Hepatocyte (in vitro differentiated cells): ENCODE measurements around the gene SQOR. TPM values are rescaled to one million over a fixed set of nuclear protein-coding genes. Genes with fewer than 3 reads are reported as not detected.
A peak's percentile ranks its signal among the peaks of the same experiment; 100 is the strongest.

Experiments used
- DNase-seq: peaks from one replicate; pipeline ENCODE4 v3.0.0-alpha.2; 2016; ENCODE audit warnings: low spot score
- H2AFZ ChIP-seq: fragments of 200-600 bp; sonication (generic); 2 replicates; pipeline ENCODE4 v1.6.0; 2016; ENCODE audit warnings: antibody characterized with exemption, mild to moderate bottlenecking
- H3K27ac ChIP-seq: fragments of 200-600 bp; sonication (generic); 2 replicates; pipeline ENCODE4 v1.5.1; 2016; ENCODE audit warnings: mild to moderate bottlenecking
- H3K27me3 ChIP-seq: fragments of 200-600 bp; sonication (generic); 2 replicates; pipeline ENCODE4 v1.6.1; 2016
- H3K36me3 ChIP-seq: fragments of 200-600 bp; sonication (generic); replicated peaks from 2 replicates; pipeline ENCODE4 v1.5.1; 2016; ENCODE audit warnings: low read depth; ENCODE audit not compliant: insufficient read depth
- H3K4me1 ChIP-seq: fragments of 200-600 bp; sonication (generic); 2 replicates; pipeline ENCODE4 v1.5.1; 2016; ENCODE audit warnings: mild to moderate bottlenecking, moderate library complexity; ENCODE audit not compliant: insufficient read depth
- H3K4me2 ChIP-seq: fragments of 200-600 bp; sonication (generic); 2 replicates; pipeline ENCODE4 v1.6.0; 2016
- H3K4me3 ChIP-seq: fragments of 200-600 bp; sonication (generic); 2 replicates; pipeline ENCODE4 v1.5.1; 2016; ENCODE audit warnings: mild to moderate bottlenecking
- H3K79me2 ChIP-seq: fragments of 200-600 bp; sonication (generic); 2 replicates; pipeline ENCODE4 v1.6.0; 2017; ENCODE audit warnings: mild to moderate bottlenecking
- H3K9me2 ChIP-seq: fragments of 200-600 bp; sonication (generic); replicated peaks from 2 replicates; pipeline ENCODE4 v1.6.0; 2017; ENCODE audit warnings: mild to moderate bottlenecking; ENCODE audit not compliant: insufficient read depth
- H3K9me3 ChIP-seq: fragments of 200-600 bp; sonication (generic); 2 replicates; pipeline ENCODE4 v1.5.1; 2016; ENCODE audit warnings: low read depth, mild to moderate bottlenecking
- H4K20me1 ChIP-seq: fragments of 200-600 bp; sonication (generic); 2 replicates; pipeline ENCODE4 v1.6.0; 2016; ENCODE audit warnings: mild to moderate bottlenecking; ENCODE audit not compliant: insufficient read depth, poor library complexity, severe bottlenecking
- EZH2 ChIP-seq: fragments of 200-600 bp; sonication (generic); IDR thresholded peaks from 2 replicates; pipeline ENCODE4 v1.6.1; 2016; ENCODE audit warnings: antibody characterized with exemption, mild to moderate bottlenecking, borderline replicate concordance
- EZH2phosphoT487 ChIP-seq: fragments of 200-600 bp; sonication (generic); IDR thresholded peaks from one replicate; pipeline ENCODE4 v1.6.1; 2018; ENCODE audit warnings: antibody characterized with exemption, mild to moderate bottlenecking, low read depth, moderate library complexity; ENCODE audit not compliant: unreplicated experiment, severe bottlenecking
- WGBS: methylation state at CpG from one replicate; pipeline ENCODE4 v1.1.6; 2016; ENCODE audit warnings: low lambda C conversion rate; ENCODE audit errors: missing lambda C conversion rate; 5-methylcytosine and 5-hydroxymethylcytosine counted together
- polyA plus RNA-seq: library from polyadenylated mRNA; unstranded; fragments of >200 nt; fragmentation: Nextera tagmentation; extraction: Ambion mirVana; gene quantifications from 2 replicates; pipeline ENCODE4 v1.2.1, GENCODE V29; 2016
- total RNA-seq: library from RNA; depleted of rRNA; stranded (reverse); fragments of >200 nt; gene quantifications from 2 replicates; pipeline ENCODE4 v1.2.3, GENCODE V29; 2014
- TF ChIP-seq, protein P1 (sequence below): fragments of 200-600 bp; sonication (generic); IDR thresholded peaks from 2 replicates; pipeline ENCODE4 v1.5.1; 2016; ENCODE audit warnings: antibody characterized with exemption, mild to moderate bottlenecking; ENCODE audit not compliant: poor library complexity

The SQOR gene
- total and polyA plus RNA-seq, 2 experiments from 2014 or later, result 30.1 to 37.0 TPM

DNA sequence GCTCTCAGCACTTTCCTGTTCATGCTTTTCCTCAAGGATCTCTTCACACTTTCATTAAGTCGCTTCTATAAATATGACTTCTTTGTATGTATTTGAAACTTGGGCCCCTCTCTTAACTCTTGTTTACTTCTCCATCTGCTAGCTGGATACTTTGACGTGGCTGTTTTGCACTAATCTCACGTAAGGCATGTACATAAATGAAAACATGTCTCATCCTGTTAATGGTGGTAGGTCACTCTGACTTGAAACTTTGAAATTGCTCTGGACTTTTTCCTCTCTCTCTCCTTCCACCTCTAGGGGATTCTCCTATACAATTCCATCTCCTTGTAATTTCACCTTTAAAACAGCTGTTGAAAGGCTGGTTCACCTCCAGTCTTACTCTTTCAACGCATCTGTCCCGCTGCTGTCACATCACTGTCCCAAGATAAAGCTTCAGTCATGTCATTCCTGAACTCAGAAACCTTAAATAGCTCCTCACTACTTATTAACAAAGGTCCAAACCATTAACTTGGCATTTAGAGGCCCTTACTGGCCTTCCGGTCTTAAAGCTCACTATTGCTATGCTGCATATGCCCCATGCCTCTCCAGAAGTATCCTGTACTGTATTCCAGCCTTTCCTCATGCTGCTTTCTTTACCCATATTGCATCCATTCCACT is 46.5 kb upstream of the SQOR start:
- Histone ChIP-seq H3K27ac (peak overlapping the region; percentile 98), H3K27me3 (no peaks in the 10 kb centered on the region), H3K9me2 (no peaks in the 10 kb centered on the region), H3K4me2 (peak overlapping the region; percentile 88), H4K20me1 (no peaks in the 10 kb centered on the region), H3K9me3 (no peaks in the 10 kb centered on the region), H3K4me3 (peak overlapping the region; percentile 84), H3K4me1 (peaks cover 23% of the 10 kb centered on the region), H2AFZ (no peak overlapping the region), H3K79me2 (peaks cover 64% of the 10 kb centered on the region), H3K36me3 (peaks cover 5% of the 10 kb centered on the region)
- peak; percentile 15 for DNase-seq
- 39% methylated on average over 6 of the region's 6 CpGs for WGBS
- TF ChIP-seq EZH2phosphoT487, result no peak

DNA sequence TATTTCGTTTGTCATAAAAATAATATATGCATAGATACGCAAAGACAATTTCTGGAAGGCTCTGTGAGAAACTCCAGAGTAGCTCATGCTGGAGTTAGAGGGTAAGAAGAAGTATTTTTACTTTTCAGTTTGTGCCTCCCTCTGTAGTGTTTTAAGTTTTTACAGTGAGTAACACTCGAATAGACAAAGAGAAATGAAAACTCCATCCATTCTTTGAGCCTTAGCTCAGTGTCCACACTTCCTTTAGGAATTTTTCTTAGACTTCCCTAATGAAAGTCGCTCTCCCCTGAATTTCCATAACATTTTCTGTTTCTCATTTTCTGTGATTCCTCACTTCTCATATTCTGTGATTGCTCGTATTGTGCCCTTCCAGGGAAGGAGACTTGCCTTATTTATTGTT is 45.6 kb upstream of the SQOR start:
- H3K4me1 ChIP-seq, result peaks cover 23% of the 10 kb centered on the region
- 87% methylated on average over 5 of the region's 5 CpGs for WGBS
- H3K9me3 ChIP-seq, result no peaks in the 10 kb centered on the region
- H2AFZ ChIP-seq, result no peak overlapping the region
- H3K79me2 ChIP-seq, result peaks cover 74% of the 10 kb centered on the region
- H3K4me3 ChIP-seq, result no peak overlapping the region
- no peak for DNase-seq
- no peaks in the 10 kb centered on the region for H3K9me2 ChIP-seq
- no peak for TF ChIP-seq EZH2
- TF ChIP-seq, protein P1, sequence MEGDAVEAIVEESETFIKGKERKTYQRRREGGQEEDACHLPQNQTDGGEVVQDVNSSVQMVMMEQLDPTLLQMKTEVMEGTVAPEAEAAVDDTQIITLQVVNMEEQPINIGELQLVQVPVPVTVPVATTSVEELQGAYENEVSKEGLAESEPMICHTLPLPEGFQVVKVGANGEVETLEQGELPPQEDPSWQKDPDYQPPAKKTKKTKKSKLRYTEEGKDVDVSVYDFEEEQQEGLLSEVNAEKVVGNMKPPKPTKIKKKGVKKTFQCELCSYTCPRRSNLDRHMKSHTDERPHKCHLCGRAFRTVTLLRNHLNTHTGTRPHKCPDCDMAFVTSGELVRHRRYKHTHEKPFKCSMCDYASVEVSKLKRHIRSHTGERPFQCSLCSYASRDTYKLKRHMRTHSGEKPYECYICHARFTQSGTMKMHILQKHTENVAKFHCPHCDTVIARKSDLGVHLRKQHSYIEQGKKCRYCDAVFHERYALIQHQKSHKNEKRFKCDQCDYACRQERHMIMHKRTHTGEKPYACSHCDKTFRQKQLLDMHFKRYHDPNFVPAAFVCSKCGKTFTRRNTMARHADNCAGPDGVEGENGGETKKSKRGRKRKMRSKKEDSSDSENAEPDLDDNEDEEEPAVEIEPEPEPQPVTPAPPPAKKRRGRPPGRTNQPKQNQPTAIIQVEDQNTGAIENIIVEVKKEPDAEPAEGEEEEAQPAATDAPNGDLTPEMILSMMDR, result no peak
- TF ChIP-seq EZH2phosphoT487, result no peak
- H3K27ac ChIP-seq, result peak overlapping the region; percentile 98
- H3K4me2 ChIP-seq, result peak overlapping the region; percentile 88
- H3K36me3 ChIP-seq, result peaks cover 5% of the 10 kb centered on the region
- H3K27me3 ChIP-seq, result no peaks in the 10 kb centered on the region
- H4K20me1 ChIP-seq, result no peaks in the 10 kb centered on the region

DNA sequence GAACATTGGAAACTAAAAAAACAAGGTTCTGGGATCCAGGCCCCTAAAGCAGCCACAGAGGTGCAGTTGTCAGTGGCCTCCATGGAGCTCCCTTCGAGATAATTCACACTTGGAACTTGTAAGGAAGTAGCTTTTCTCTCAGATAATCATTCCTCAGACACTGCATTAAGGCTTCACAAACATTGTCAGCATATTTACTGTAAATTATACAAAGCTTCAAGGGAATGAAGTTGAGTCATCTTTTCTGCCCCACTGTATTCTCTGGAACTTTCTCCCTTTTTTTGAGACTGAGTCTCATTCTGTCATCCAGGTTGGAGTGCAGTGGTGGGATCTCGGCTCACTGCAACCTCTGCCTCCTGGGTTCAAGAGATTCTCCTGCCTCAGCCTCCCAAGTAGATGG is 40.5 kb upstream of the SQOR start:
- peaks cover 4% of the 10 kb centered on the region for H3K4me1 ChIP-seq
- no peak overlapping the region for H3K4me3 ChIP-seq
- no peak for TF ChIP-seq EZH2phosphoT487
- no peak for TF ChIP-seq EZH2
- TF ChIP-seq, protein P1, result no peak
- peaks cover 5% of the 10 kb centered on the region for H3K36me3 ChIP-seq
- H2AFZ ChIP-seq, result no peak overlapping the region
- H3K27me3 ChIP-seq, result no peaks in the 10 kb centered on the region
- H3K27ac ChIP-seq, result peak overlapping the region; percentile 71
- WGBS, result 89% methylated on average over 2 of the region's 2 CpGs
- H3K9me2 ChIP-seq, result no peaks in the 10 kb centered on the region
- no peaks in the 10 kb centered on the region for H3K9me3 ChIP-seq
- no peaks in the 10 kb centered on the region for H4K20me1 ChIP-seq
- peaks cover 81% of the 10 kb centered on the region for H3K79me2 ChIP-seq
- DNase-seq, result no peak
- no peak overlapping the region for H3K4me2 ChIP-seq

DNA sequence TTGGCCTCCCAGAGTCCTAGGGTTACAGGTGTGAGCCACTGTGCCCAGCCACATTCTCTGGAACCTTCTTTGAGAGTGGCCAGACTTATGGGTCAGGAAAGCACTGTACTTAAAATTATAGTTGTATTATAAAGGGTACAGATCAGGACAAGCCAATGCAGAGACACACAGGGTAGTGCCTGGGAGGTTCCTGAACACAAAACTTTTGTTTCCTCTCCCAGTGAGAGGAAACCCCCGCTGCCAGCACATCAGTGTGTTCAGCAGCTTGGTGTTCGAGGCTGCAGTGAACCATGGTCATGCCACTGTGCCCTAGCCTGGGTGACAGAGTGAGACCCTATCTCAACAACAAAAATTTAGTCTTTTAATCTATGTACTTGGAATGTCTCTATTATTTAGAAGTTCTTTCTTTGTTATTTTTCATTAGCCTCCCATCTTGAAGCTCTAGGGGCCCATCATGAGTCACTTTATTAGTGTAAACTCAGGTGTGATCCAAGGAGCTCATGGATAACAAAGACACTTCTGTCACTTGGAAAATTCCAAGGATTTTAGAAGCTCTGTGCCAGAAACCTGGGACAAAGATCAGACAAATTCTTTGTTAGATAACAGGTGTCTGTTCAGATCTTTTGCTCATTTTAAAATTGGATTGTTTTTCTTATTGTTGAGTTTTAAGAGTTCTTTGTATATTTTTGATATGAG is 39.8 kb upstream of the SQOR start:
- H4K20me1 ChIP-seq, result no peaks in the 10 kb centered on the region
- no peak for DNase-seq
- H2AFZ ChIP-seq, result no peak overlapping the region
- H3K27ac ChIP-seq, result peak overlapping the region; percentile 71
- peaks cover 5% of the 10 kb centered on the region for H3K36me3 ChIP-seq
- no peaks in the 10 kb centered on the region for H3K4me1 ChIP-seq
- no peak overlapping the region for H3K4me3 ChIP-seq
- H3K4me2 ChIP-seq, result peak overlapping the region; percentile 2
- H3K9me2 ChIP-seq, result no peaks in the 10 kb centered on the region
- H3K79me2 ChIP-seq, result peaks cover 74% of the 10 kb centered on the region
- no peak for TF ChIP-seq EZH2phosphoT487
- TF ChIP-seq, protein P1, result no peak
- no peak for TF ChIP-seq EZH2
- H3K27me3 ChIP-seq, result no peaks in the 10 kb centered on the region
- no peaks in the 10 kb centered on the region for H3K9me3 ChIP-seq
- 94% methylated on average over 2 of the region's 2 CpGs for WGBS
